ENCODE results near the gene UAP1. TPM values are rescaled to one million over a fixed set of nuclear protein-coding genes. Genes with fewer than 3 reads are reported as not detected.

UAP1 gene
- total and polyA plus RNA-seq, 11 donors = 18.1 to 34.3 (median 21.1) TPM

DNA sequence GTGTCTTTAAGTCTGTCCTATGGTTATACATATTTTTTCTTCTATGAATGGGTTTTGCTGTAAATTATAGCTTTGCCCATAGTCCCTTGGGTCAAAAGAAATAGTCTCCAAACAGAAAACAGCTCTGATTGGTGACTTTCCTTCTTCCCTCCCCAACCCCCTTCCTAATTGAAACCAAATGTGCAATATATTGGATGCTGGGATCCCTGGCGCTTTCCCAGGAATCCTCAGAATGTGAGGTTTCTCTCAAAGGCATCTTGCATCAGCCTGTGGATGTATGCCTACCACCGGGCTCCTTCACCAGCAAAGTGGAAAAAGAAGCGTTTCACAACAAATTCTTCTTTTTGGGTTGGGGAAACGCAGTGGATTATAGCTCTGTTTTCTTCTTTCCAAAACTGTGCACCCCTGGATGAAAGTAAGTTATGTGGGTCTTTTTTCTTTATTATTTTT is 70.7 kb downstream of the UAP1 start, which contains the start of gene DDR2:
Gene DDR2 (plus strand): TSS at position 248 of the 450 bp plus-strand sequence. CDS start 86,600 bp downstream, outside the sequence.
- no peaks in the 10 kb centered on the region for H3K36me3 ChIP-seq
- 23 to 38% (median 28%) methylated on average over 4 of the region's 4 CpGs for WGBS, 4 donors
- H3K4me3 ChIP-seq = peak within 1 kb of the TSS; percentile 13 to 68 (median 52)
- peak within 1 kb of the TSS; percentile 69 to 92 (median 84) for H3K27ac ChIP-seq
- no peaks in the 10 kb centered on the region for H3K27me3 ChIP-seq
- peak; percentile 27 to 68 (median 60) for ATAC-seq
- H3K4me1 ChIP-seq = peaks cover 0 to 48% (median 16%) of the 10 kb centered on the region in 12 donors
- no peaks in the 10 kb centered on the region for H3K9me3 ChIP-seq
- no peak for TF ChIP-seq POLR2A (IDR thresholded peaks at IDR 0.05)
- TF ChIP-seq, protein P1, sequence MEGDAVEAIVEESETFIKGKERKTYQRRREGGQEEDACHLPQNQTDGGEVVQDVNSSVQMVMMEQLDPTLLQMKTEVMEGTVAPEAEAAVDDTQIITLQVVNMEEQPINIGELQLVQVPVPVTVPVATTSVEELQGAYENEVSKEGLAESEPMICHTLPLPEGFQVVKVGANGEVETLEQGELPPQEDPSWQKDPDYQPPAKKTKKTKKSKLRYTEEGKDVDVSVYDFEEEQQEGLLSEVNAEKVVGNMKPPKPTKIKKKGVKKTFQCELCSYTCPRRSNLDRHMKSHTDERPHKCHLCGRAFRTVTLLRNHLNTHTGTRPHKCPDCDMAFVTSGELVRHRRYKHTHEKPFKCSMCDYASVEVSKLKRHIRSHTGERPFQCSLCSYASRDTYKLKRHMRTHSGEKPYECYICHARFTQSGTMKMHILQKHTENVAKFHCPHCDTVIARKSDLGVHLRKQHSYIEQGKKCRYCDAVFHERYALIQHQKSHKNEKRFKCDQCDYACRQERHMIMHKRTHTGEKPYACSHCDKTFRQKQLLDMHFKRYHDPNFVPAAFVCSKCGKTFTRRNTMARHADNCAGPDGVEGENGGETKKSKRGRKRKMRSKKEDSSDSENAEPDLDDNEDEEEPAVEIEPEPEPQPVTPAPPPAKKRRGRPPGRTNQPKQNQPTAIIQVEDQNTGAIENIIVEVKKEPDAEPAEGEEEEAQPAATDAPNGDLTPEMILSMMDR (IDR thresholded peaks at IDR 0.05) = no peak
- intact Hi-C loops (cut with DNase I) = loop anchor here in 5 of 10 donors (5.0 to 10.0 kb wide), 5 partner anchors 40 to 65 kb away; no protein-coding TSS in a partner anchor
- DNase-seq = peak in 4 of 5 donors; percentile 52 to 84 (median 64)

GRCh38 chr1:162632698-162633080 is 71.2 kb downstream of the UAP1 start:
- Histone ChIP-seq H3K4me3 (peak overlapping the region; percentile 13 to 68 (median 52)), H3K9me3 (no peaks in the 10 kb centered on the region), H3K4me1 (peaks cover 0 to 45% (median 17%) of the 10 kb centered on the region in 12 donors), H3K27me3 (no peaks in the 10 kb centered on the region), H3K36me3 (no peaks in the 10 kb centered on the region), H3K27ac (peak overlapping the region; percentile 69 to 92 (median 84))
- ATAC-seq (peak in 3 of 4 donors; percentile 4 to 44 (median 22)), DNase-seq (no peak)
- intact Hi-C loops (cut with DNase I) = loop anchor here in 5 of 10 donors (5.0 to 10.0 kb wide), 5 partner anchors 40 to 65 kb away; no protein-coding TSS in a partner anchor
- no peak for TF ChIP-seq POLR2A (IDR thresholded peaks at IDR 0.05)
- TF ChIP-seq, protein P1 (IDR thresholded peaks at IDR 0.05) = no peak
- WGBS, 4 donors = 14 to 25% (median 21%) methylated on average over 4 of the region's 4 CpGs

DNA sequence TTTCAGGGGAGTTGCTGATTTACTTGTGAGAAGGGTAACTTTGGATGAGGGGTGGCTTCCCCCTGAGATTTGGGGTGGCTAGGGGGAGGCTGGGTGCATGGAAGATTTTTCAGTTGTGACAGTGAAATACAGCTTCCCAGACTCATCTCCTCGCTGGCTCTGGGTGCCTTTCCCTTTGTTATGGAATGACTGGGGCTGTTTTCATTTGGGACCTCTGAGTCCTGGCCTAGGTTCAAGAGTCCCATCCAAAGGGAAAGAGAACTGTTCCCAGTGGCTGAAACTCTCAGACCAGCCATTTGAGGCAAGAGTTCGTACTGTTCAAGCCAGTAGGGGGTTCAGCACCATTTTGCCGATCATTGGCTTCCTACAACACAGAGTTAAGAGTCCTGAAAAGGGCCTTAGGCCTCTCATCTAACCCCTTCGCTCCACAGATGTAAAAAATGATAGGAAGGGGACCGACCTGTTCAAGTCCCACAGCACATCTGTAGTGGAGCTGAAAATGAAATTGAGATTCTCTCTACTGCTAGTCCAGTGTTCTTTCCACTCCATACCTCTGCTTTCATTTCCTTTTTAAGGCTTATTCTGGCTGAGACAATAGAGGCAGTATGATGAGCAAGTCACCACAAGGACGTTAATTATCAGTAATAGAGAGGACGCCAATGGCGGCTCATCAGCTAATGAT is 71.7 kb downstream of the UAP1 start:
- TF ChIP-seq, protein P1 (IDR thresholded peaks at IDR 0.05) = peak in 3 of 12 donors; percentile 20 to 26 (median 20)
- TF ChIP-seq POLR2A (IDR thresholded peaks at IDR 0.05) = no peak
- Histone ChIP-seq H3K36me3 (no peaks in the 10 kb centered on the region), H3K27ac (peak overlapping the region; percentile 69 to 92 (median 84)), H3K4me1 (peaks cover 0 to 45% (median 17%) of the 10 kb centered on the region in 12 donors), H3K9me3 (no peaks in the 10 kb centered on the region), H3K27me3 (no peaks in the 10 kb centered on the region), H3K4me3 (peak overlapping the region; percentile 13 to 68 (median 52))
- peak in 4 of 5 donors; percentile 28 to 37 (median 33) for DNase-seq
- WGBS, 4 donors = 31 to 47% (median 43%) methylated on average over 8 of the region's 8 CpGs
- intact Hi-C loops (cut with DNase I) = loop anchor here in 5 of 10 donors (5.0 to 10.0 kb wide), 5 partner anchors 39 to 64 kb away; no protein-coding TSS in a partner anchor
- ATAC-seq = peak; percentile 33 to 52 (median 42)

- Histone ChIP-seq H3K27me3 (no peaks in the 10 kb centered on the region), H3K27ac (peak overlapping the region in 1 of 12 donors; percentile 87), H3K9me3 (no peaks in the 10 kb centered on the region), H3K4me1 (peaks cover 0 to 37% (median 12%) of the 10 kb centered on the region in 12 donors), H3K36me3 (no peaks in the 10 kb centered on the region), H3K4me3 (peak overlapping the region in 3 of 12 donors; percentile 65 to 68 (median 65))
- TF ChIP-seq POLR2A (IDR thresholded peaks at IDR 0.05) = no peak
- TF ChIP-seq, protein P1 (IDR thresholded peaks at IDR 0.05) = no peak
- DNase-seq = no peak
- intact Hi-C loops (cut with DNase I) = loop anchor here in 1 of 10 donors (10.0 kb wide), 1 partner anchor 59 kb away; no protein-coding TSS in a partner anchor
- 66 to 77% (median 75%) methylated on average over 4 of the region's 4 CpGs for WGBS, 4 donors
- no peak for ATAC-seq
Observed at GRCh38 chr1:162635418-162635817, 73.9 kb downstream of the UAP1 start.
